ENCODE results near the gene TSPAN18.

Gene TSPAN18

DNA sequence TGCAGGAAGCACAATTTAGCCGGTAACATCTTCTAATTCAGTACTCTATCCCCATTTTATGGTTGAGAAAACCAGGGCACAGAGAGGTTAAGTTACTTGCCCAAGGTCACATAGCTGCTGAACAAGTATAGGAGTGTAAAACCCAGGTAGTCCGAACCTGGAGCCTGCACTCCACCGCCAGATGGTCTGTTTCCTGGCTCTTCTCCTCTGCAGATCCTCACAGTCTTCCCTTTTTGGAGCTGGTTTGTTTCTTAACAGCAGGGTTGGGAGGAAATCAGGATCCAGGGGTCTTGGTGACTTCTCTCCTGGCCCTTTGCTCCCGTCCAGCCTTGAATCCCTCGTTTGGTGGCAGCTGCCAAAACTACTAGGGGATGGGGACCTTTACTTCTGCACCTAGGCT, 12.0 kb downstream of the TSPAN18 start:
- DNase-seq = no peak

DNA sequence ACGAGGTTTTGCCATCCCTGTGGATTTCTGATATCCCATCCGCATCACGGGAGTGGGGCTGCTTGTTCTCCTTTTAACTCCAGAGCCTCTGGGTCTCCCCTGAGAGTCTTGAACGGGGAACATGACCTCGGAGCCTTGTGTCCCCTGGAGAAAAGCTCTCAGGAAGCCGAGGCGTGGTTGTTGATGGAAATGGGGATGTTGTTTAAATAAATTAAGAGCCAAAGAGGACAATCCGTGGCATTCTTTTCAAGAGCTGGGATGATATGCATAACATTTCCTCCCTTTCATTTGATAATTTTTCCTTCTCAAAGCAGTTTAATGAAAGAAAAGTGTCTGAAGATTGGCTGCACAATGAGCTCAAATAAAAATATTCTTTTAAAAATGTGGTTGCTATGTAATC, 14.2 kb downstream of the TSPAN18 start:
- DNase-seq = no peak

DNA sequence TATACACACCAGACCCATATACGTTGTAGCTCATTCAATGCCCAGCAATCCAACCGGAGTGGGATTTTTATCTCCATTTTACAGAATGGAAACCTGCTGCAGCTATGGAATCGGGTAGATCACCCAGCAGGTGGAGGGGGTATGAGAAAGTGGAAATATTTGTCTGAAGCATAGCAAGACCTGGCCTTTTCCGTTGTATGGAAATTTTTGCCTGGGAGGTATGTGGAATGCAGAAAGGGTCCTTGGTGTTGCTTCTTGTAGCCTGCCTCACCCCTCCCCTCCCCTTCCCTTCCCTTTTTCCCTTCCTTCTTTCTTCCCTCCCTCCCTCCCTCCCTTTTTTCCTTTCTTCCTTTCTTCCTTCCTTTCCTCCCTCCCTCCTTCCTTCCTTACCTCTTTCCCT, 15.2 kb downstream of the TSPAN18 start:
- DNase-seq = no peak

DNA sequence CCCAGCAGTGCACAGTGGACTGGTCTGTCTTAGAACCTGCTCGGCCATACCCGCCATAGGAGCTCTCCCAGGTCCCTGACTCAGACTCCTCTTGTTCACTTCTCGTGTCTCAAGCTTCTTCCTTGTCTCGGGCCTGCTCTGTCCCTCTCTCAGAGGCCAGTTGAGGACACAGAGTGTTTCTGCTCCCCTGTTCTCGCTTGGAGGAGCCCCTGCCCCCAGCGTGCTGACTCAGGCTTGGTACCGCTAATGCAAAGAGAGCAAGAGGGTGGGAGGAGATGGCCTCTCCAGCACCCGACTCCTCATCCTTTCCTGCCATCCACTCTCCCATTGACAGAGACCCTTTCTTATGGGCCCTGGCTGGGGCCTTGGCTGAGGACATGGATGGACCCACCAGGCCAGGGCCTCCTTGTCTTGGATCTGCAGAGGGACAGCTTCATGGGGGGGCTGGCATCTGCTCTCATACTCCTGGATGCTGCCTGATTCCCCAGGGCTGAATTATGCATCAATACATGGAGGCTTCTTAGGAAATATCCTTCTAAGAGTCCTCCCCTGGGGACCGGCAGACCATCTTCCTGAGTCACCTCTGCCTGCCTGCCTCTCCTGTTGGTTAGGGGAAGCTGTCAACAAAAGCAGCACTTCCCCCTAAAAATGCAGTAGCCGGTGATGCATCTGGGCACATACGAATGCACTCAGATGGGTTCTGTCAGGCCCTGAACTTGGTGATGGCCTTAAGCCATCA, 15.9 kb downstream of the TSPAN18 start:
- DNase-seq = no peak

DNA sequence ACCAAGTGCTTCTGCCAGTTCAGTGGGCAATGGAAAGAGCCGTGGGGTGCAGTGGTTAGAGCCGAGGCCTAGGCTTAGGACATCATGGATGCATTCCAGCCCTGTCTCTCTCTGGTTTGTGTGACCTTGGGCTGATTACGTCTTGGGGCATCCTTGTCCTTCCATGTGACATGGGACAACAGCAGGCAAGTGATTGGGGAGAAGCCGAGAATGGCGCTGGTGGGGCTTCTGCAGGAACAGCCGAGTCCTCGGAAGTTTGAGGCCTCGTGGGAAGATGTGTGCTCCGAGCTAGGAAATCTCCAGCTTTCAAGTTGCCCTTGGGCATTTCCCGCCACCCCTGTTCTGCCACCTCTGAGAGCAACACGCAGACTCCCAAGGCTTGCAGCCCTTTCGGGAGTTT, 16.6 kb downstream of the TSPAN18 start:
- no peak for DNase-seq

DNA sequence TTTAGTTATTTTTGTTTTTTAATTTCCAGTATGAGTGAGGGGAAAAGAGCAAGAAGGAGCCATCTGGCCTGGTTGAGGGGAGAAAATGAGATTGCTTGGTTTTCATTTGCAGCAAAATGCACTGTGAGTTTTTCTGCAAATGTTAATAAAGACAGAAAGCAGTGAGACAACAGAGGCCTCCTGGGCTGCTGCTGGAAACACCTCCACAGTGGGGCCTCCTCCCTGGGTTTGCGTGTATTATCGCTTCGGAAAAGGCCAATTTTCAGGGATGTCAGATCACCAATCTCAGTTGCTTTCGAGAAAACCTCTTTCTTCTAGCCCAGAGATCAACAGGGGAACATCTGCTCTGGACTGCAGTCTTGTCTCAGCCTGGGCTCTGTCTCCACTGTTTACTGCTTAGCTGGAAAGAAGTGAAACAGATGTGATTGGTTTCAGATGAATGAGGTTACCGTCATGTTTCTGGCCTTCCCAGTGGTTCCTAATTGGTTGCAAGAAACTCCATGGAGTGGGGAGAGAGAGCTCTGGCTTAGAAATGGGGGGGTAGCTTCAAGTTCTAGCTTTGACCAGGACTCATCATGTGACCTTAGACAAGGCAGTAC, 17.3 kb downstream of the TSPAN18 start:
- DNase-seq = no peak

DNA sequence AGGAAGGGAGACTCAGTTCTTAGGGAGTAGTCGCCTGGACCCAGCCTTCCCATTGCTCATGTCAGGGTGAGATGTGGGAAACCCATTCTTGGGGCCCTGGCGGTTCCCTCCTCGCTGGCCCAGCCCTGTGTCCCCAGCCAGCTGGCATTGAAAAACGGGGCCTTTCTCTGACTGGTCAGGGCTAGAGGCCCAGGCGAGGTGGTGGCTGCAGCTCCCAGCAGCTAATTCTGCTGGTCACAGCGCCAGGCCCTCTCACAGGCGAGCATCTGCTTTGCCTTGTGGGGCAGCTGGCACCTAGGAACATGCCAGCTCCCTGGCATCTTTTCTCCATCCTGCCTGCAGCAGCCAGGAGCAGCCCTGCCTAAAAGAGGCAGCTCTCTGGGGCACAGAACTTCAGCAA, 20.1 kb downstream of the TSPAN18 start:
- no peak for DNase-seq

DNA sequence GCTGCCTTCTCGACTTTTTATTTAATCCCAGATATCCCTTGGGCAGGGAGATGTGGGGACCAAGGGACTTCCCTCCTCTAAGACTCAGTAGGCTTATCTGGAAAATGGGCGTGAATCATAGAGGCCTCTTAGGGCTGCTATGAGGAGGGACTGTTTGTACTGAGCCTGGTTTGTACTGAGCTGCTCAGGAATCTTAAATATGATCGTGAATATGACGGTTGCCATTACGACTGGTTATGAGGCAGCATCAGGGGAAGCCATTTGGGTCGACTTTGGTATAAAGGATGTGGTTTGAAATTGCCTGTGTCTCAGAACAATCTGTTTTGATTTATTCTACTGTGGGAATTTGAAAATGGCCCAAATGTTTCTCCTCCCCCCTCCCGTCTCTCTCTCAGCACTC, 20.6 kb downstream of the TSPAN18 start:
- DNase-seq = no peak

DNA sequence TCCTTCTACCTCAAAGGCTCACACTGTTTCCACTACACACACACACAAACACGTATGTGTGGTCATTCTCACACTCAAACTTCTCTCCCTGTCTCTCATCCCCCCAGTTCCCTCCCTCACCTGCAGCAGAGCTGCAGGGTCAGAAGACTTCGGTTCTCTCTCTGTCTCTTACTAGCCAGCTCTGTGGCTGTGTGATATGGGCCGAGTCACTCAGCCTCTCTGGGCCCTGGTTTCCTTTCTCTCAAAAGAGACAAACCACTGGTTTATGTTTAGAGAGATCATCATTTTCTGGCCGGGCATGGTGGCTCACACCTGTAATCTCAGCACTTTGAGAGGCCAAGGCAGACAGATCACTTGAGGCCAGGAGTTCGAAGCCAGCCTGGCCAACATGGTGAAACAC, 21.1 kb downstream of the TSPAN18 start:
- no peak for DNase-seq

DNA sequence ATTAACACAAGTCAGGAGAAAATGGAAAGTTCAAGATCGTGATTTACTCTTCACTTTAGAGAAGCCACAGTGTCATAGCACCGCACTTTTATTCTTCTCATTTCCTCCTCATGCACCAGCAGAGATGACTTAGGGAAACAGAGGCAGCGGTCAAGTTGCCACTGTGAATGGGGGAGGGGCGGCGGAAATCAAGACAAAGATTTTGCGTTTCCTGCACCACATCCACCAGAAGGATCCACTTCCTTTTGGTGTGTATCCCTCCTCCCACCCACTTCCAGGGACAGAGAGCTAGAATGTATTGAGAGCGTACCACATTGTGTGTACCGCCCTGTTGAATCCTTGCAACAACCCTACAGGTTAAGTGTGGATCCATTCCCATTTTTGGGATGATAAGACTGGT, 21.8 kb downstream of the TSPAN18 start:
- no peak for DNase-seq

DNA sequence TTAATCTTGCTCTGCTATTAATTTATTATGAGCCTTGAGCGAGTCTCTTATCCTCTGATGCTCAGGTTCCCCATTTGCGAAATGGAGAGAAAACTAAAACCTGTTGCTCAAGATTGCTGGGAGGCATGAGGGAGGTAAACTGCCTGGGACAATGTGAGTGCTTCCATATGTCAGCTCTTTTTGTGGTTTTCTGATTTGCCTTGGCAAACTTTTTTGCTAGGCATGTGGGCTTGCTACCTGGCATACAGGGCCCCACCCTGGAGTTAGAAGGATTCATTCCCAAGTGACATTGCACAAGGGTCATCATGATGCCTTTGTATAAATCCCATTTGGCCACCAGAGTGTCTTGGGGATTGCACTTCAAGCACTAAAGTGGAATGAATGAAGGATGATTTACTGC, 22.4 kb downstream of the TSPAN18 start:
- DNase-seq = no peak

DNA sequence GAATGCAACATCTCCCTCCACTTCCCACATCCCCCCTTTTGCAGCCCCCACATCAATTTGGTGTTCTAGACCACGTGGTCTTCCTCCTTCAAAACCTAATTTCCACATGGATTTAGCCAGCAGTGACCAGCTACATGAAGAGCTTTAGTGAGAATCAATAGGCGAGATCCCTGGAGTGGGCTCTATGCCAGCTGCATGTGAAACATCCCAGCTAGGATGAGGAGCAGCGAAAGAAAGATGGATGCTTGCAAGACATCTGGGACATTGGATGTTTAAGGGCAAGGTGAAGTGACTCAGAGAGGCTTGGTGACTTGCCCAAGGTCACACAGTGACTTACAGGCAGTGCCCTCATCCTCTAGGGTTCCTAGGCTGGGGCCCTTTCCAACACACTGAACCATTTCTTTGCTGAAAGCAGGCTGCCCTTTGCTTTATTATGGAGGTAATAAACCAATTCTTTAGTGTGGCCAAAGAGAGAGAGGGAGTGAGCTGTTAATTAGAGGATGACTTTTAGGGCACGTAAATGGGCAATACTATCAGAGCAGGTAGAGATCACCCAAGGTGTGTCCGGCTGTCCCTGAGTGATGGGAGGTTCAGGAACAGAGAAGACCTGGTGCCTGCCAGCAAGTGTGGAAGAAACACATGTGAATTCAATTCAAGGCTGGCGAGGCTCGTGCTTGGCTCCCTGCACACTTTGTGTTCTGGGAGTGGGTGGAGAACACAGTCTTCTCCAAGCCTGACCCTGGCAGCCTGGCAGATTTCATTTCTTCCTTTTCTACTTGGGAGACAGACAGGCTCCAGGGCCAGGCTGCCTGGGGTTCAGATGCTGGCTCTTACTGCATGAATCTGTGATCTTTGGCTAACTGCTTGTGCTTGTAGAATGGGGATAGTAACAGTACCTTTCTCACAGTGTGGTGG, 24.0 kb downstream of the TSPAN18 start:
- no peak for DNase-seq

DNA sequence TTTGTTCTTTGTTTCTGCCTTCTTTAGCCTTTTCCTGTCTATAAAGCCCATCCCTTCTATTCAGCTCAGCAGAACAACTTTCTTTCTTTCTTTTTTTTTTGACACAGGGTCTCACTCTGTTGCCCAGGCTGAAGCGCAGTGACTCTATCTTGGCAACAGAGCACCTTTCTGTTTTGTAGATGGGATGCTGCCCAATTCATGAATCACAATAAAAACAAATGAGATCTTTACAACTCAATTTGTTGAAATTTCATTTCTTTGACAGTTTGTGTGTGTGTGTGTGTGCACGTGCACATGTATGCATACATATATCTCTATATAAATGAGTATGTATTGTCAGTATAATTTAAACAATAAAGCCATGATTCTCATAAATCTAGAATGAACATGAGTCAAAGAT, 25.5 kb downstream of the TSPAN18 start:
- DNase-seq = no peak

DNA sequence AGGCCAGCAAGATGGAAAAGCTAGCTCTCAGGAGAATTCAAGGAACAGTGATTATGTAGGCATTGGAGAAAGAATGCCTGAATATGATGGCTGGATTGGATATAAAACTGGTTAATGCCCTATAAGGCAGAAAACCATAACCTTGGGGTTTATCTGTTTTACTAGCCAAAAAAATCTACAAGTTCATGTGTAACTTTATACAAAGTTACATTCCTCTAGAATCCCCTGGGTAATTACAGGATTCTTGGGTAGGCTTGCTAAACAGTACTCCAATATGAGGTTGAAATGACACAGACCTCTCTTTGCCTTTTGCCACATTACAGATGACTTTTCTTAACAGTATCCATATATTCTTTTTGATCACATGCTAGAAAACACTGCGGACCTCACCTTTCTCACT, 26.0 kb downstream of the TSPAN18 start:
- DNase-seq = no peak

DNA sequence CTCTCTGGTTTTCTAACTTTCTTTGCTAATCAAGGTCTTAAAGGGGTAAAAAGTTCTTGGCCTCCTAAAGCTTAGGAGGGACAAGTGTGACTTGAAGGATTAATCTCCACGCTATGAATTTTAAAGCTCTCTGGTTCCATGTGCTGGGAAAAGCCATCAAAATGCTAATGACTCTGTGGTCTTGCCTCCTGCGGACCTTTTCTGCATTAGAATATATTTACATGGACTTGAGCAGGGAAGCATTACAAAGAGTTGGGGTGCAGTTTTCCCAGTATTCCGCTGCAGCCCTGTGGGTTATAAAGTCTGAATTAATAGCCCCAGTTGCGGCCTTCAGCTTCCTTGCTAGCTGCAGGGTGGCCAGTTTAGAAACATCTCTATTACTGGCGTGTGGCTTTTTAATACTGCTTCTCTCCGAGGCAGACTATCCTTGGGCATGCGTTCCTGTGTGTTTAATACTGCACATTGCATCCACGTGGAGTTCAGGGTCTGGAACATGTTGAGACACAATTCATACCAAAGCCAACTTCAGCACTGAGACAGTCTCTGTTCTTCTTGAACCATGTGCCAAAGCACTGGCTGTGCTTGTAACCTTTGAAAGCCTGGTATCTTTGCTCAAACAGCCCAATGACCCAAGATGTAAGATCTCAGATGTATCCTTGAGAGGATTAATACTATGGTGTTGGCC, 27.3 kb downstream of the TSPAN18 start:
- no peak for DNase-seq

DNA sequence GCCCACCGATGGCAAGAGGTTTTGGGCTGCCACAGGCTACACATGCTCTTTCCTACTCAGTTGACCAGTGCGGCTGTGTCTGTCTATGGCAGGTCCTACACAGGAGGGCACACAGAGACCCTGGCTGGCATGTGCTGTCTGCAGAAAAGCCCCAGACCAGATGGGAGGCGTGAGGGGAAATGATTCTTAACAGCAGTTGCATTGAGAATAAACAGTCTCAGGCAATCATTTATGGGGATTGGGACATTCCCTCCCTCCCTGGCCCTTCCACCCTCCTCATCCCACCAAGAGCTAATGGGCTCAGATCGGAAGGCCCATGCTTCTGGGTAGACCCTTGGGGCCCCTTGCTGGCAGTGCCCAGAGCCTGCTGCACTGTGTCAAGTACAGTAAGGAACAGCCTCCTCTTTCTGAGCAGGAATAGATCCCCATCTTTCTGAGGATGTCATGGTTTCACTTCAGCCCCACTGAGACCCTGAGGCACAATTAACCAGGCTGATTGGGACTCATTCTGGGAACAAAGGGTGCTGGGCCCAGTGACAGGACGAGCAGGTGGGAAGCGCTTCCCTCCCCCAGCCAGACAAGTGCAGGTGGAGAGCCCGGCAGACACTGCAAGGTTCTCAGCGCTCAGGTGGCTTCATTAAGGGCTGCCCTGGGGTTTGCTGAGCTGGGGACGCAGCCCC, 28.3 kb downstream of the TSPAN18 start:
- no peak for DNase-seq

DNA sequence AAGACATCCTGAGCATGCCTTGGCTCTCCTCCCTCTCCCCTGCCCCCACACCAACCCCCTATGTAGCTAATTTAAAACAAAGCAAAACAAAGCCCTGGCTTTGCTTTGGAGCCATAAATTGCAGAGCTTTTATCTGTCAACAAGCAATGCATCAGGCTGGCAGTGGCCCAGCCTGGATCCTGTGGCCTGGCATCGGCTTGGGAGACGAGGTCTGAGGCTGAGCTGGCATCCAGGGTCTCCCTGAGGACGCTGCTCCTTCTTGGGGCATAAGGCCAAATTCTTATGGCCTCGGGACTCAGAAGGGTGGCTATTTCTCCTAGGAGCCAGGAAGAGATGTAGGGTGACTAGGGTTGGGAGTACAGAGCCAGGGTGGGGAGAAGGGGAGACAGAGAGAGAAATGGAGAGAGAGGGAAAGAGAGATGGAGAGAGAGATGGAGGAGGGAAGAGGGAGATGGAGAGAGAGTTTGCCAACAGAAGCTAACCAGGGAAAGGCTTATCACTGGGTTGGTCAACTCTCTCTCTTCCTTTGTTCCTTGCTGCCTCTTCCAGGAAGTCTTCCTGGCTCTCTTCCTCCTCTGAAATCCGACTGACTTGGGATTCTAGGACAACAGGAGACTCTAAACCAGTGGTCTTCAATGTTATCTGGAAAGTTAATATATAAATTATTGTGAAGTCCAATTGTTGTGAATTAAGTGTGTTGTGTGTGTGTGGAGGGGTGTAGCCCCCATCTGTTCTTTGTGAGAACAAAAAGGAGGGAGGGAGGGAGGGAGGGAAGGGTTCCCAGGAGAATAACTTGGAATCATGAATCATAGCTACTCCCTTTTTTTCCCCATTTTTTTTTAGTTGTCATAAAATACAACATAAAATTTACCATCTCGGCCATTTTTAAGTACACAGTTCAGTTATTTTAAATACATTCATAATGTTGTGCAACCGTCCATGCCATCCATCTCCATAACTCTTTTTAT, 29.1 kb downstream of the TSPAN18 start:
- no peak for DNase-seq

DNA sequence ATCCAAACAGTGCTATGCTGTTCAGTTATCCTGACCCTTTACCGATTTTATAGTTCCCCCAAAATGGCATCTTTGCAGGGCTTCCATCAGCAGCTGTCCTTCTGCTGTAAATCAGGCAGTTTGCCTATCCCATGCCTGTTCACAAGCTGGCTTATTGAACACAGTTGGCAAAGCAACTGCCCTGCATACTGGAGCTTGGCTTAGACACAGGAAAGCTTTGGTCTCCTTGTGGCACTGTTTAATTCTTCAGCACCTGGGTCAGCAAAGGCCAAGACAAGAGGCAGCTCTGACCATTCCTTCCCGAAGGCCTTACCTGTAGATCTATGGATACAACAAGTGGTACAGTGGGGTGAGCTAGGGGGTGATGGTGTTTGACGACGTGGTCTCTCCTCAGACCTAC, 32.2 kb downstream of the TSPAN18 start:
- no peak for DNase-seq

DNA sequence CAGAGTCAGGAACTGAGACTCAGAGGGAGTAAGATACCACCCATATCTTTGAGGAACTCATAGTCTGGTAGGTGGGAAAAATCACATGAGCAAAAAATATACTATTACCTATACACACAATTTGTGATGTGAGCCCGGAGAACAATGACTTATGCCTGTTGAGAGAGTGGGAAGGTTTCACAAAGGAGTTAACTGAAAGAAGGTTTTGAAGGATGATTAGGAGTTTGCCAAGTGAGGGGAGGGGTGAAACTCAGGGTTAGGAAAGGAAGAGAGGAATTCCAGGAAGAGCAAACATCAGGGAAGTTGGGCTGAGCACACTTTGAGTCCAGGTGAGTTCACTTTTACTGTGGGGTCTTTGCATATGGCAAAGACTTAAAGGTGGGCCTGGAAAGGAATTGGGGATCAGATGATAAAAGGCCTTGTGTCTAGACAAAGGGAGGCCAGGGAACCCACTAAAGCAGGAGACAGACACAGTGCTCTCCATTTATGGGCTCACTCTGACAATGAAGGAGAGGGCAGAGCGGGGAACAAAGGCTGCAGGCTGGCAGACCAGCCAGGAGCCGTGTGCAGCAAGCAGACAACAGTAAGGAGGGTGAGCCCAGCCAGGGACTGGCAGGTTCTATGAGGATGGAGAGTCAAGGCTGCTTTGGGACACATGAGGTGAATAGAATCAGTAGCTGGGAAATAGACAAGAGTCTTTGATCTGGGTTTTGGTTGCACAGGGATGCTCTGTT, 33.1 kb downstream of the TSPAN18 start:
- no peak for DNase-seq

DNA sequence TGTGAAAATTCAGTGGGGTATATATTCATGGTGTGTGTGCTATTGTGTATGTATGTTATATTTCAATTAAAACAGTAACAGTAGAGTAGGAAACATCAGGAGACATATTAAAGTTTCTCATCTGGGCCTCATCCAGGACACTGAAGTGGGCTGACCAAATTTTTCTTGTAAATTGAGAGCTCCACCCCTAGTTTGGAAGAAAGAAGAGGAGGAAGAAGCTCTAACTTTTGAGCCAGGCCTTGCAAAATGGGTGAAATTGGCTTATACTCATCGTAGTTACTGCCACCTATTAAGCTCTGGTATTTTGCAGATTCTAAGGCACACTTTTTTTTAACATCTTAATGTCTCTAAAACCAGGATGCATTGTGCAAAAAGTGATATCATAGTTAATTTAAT, 33.7 kb downstream of the TSPAN18 start:
- no peak for DNase-seq
